K562 (cell line): ENCODE results near the gene INSL3. TPM values are rescaled to one million over a fixed set of nuclear protein-coding genes. Genes with fewer than 3 reads are reported as not detected.
A peak's percentile ranks its signal among the peaks of the same experiment; 100 is the strongest.

Source experiments
- FOXA3 ChIP-seq, 2 experiments: fragments of 450-650 bp in 1 of 2; sonication (generic) in 1 of 2; formaldehyde crosslinking; IDR thresholded peaks in 1 of 2; conservative IDR thresholded peaks in 1 of 2; 2 replicates each; pipeline versions ENCODE4 v1.4.0 to v1.8.0; 2020 to 2022; ENCODE audit warnings: mild to moderate bottlenecking in 2 of 2, missing genetic modification reagents in 1 of 2
- KDM5B ChIP-seq: fragments of 200-600 bp; sonication (generic); IDR thresholded peaks from 2 replicates; pipeline ENCODE4 v1.6.1; 2012; ENCODE audit warnings: low read depth, mild to moderate bottlenecking, moderate library complexity, low read length, control low read depth, inconsistent platforms; ENCODE audit not compliant: insufficient replicate concordance
- MYNN ChIP-seq, 2 experiments: sonication (generic); formaldehyde crosslinking in 1 of 2; IDR thresholded peaks; 2 replicates each; pipeline versions ENCODE4 v1.5.0 to v1.6.1; 2016 to 2020; ENCODE audit warnings: antibody characterized with exemption in 1 of 2, missing genetic modification reagents in 1 of 2
- NFIC ChIP-seq: fragments of 450-650 bp; IDR thresholded peaks from 2 replicates; pipeline ENCODE4 v1.6.1; 2017; ENCODE audit warnings: mild to moderate bottlenecking, inconsistent platforms
- NR2F6 ChIP-seq: fragments of 450-650 bp; formaldehyde crosslinking; IDR thresholded peaks from 2 replicates; pipeline ENCODE4 v1.4.0; 2020; ENCODE audit warnings: mild to moderate bottlenecking
- POLR2G ChIP-seq: fragments of 200-400 bp; formaldehyde crosslinking; IDR thresholded peaks from 2 replicates; pipeline ENCODE4 v1.6.1; 2017; ENCODE audit warnings: low read depth, mild to moderate bottlenecking, antibody characterized with exemption, low read length, moderate library complexity
- PRPF4 ChIP-seq: fragments of 200-400 bp; formaldehyde crosslinking; IDR thresholded peaks from one replicate; pipeline ENCODE4 v1.6.1; 2017; ENCODE audit warnings: low read length, low read depth, mild to moderate bottlenecking; ENCODE audit not compliant: insufficient read depth, poor library complexity, severe bottlenecking
- RBFOX2 ChIP-seq: fragments of 200-400 bp; formaldehyde crosslinking; IDR thresholded peaks from 2 replicates; pipeline ENCODE4 v1.6.1; 2017; ENCODE audit warnings: low read depth, mild to moderate bottlenecking, low read length, moderate library complexity
- RBM22 ChIP-seq: fragments of 200-400 bp; formaldehyde crosslinking; IDR thresholded peaks from 2 replicates; pipeline ENCODE4 v1.6.1; 2018; ENCODE audit warnings: low read length, low read depth; ENCODE audit not compliant: poor library complexity, severe bottlenecking
- SMAD3 ChIP-seq: fragments of 450-650 bp; formaldehyde crosslinking; conservative IDR thresholded peaks from 2 replicates; pipeline ENCODE4 v1.4.0; 2020; ENCODE audit warnings: mild to moderate bottlenecking
- SNRNP70 ChIP-seq: fragments of 200-400 bp; formaldehyde crosslinking; optimal IDR thresholded peaks from 2 replicates; pipeline ENCODE3; 2017; ENCODE audit warnings: low read depth, low read length
- SUPT5H ChIP-seq: fragments of 450-650 bp; IDR thresholded peaks from 2 replicates; pipeline ENCODE4 v1.6.1; 2016
- ZBTB40 ChIP-seq, 2 experiments: fragments of 450-650 bp in 1 of 2; sonication (generic) in 1 of 2; formaldehyde crosslinking in 1 of 2; IDR thresholded peaks; 2 replicates each; pipeline versions ENCODE4 v1.7.1 to v1.9.0; 2016 to 2022; ENCODE audit warnings: inconsistent platforms in 1 of 2, mild to moderate bottlenecking in 1 of 2, missing genetic modification reagents in 1 of 2
- polyA plus RNA-seq, 8 experiments: library from polyadenylated mRNA; depleted of rRNA in 4 of 8; stranded (reverse) in 5 of 8; unstranded in 3 of 8; fragments of >200 nt; fragmentation: Nextera tagmentation in 2 of 8; fragmentation: Illumina TruSeq in 1 of 8; extraction: Ambion mirVana in 2 of 8; extraction: Trizol in 1 of 8; gene quantifications; 2 replicates each; pipeline versions ENCODE4 v1.2.1 to v1.2.3, GENCODE V29; 2011 to 2014; ENCODE audit warnings: inconsistent platforms in 1 of 8, missing spikeins in 1 of 8
- total RNA-seq, 7 experiments: library from RNA; depleted of rRNA in 6 of 7; stranded (reverse); fragments of >200 nt in 6 of 7; fragmentation: Illumina TruSeq in 2 of 7; extraction: Trizol in 2 of 7; gene quantifications; 2 replicates each; pipeline versions ENCODE4 v1.2.1 to v1.2.3, GENCODE V29; 2011 to 2021; ENCODE audit warnings: low replicate concordance in 1 of 7

Gene INSL3
- total and polyA plus RNA-seq, 9 of the 15 experiments (the other 6 are each of a cell fraction or from before 2014, with no cell fraction given) = not detected

- TF ChIP-seq ZBTB40 (IDR thresholded peaks at IDR 0.05) (no peak), ZBTB40 (CRISPR knock-in tag; IDR thresholded peaks at IDR 0.05) (peak; percentile 16; the same call in 1 of the 2 replicates), KDM5B (no peak), SUPT5H (peak; percentile 37; the same call in 1 of the 2 replicates), NFIC (0 out of 2 replicates have a peak, but pooled peaks have one; percentile 2), FOXA3 (CRISPR knock-in tag; conservative IDR thresholded peaks at IDR 0.05 in 1 of 2, IDR thresholded peaks at IDR 0.05 in 1 of 2) (peak in 1 of 2 experiments; percentile 11; a peak in 1 of 4 replicates), POLR2G (peak; percentile 75), MYNN (IDR thresholded peaks at IDR 0.05) (no peak), MYNN (CRISPR knock-in tag; IDR thresholded peaks at IDR 0.05) (no peak), RBM22 (peak; percentile 79), SMAD3 (CRISPR knock-in tag) (no peak), NR2F6 (no peak), SNRNP70 (peak; percentile 16), PRPF4 (peak; percentile 74), RBFOX2 (peak; percentile 80)
Observed at GRCh38 chr19:17862711-17863519, 41.6 kb upstream of the INSL3 start (continued).
